NCI-H128 (cell line): ENCODE measurements around the gene HSBP1L1.

Source experiments
- DNase-seq: peaks from one replicate; lab custom pipeline; 2025; ENCODE audit not compliant: unreplicated experiment; lab: John Stamatoyannopoulos, UW

The HSBP1L1 gene

GRCh38 chr18:79928563-79928960 is 35.9 kb upstream of the HSBP1L1 start:
- no peak for DNase-seq

GRCh38 chr18:79930020-79930642 is 34.3 kb upstream of the HSBP1L1 start:
- DNase-seq = no peak

GRCh38 chr18:79931475-79931874 is 33.0 kb upstream of the HSBP1L1 start:
- no peak for DNase-seq

- no peak for DNase-seq
Observed at GRCh38 chr18:79932907-79933306, 31.5 kb upstream of the HSBP1L1 start.

- DNase-seq = no peak
Observed at GRCh38 chr18:79933765-79934164, 30.7 kb upstream of the HSBP1L1 start.

- no peak for DNase-seq
Observed at GRCh38 chr18:79934311-79935097, 29.9 kb upstream of the HSBP1L1 start.

- no peak for DNase-seq
Observed at GRCh38 chr18:79935098-79935480, 29.4 kb upstream of the HSBP1L1 start.

- no peak for DNase-seq
Observed at GRCh38 chr18:79935499-79935898, 28.9 kb upstream of the HSBP1L1 start.

GRCh38 chr18:79935925-79936324 is 28.5 kb upstream of the HSBP1L1 start:
- no peak for DNase-seq

GRCh38 chr18:79936641-79937040 is 27.8 kb upstream of the HSBP1L1 start:
- no peak for DNase-seq

GRCh38 chr18:79937103-79937860 is 27.2 kb upstream of the HSBP1L1 start:
- DNase-seq = no peak

- no peak for DNase-seq
Observed at GRCh38 chr18:79938196-79938595, 26.2 kb upstream of the HSBP1L1 start.

GRCh38 chr18:79939096-79939495 is 25.3 kb upstream of the HSBP1L1 start:
- no peak for DNase-seq

- DNase-seq = no peak
Observed at GRCh38 chr18:79940126-79940813, 24.2 kb upstream of the HSBP1L1 start.

- DNase-seq = no peak
Observed at GRCh38 chr18:79940814-79941472, 23.5 kb upstream of the HSBP1L1 start.

GRCh38 chr18:79941473-79942119 is 22.8 kb upstream of the HSBP1L1 start:
- DNase-seq = no peak

- no peak for DNase-seq
Observed at GRCh38 chr18:79942211-79942610, 22.2 kb upstream of the HSBP1L1 start.

- DNase-seq = no peak
Observed at GRCh38 chr18:79942786-79943607, 21.4 kb upstream of the HSBP1L1 start.

GRCh38 chr18:79943608-79944125 is 20.8 kb upstream of the HSBP1L1 start:
- DNase-seq = no peak
